CD4-positive, CD25-positive, alpha-beta regulatory T cell (primary cell): ENCODE measurements around the gene TDRD9. TPM values are rescaled to one million over a fixed set of nuclear protein-coding genes. Genes with fewer than 3 reads are reported as not detected.
A peak's percentile ranks its signal among the peaks of the same experiment; 100 is the strongest.

Source experiments
- ATAC-seq, 2 donors: fragments of 150-1000 bp; cut with Tn5 transposase; one replicate each; pipeline ENCODE4 v1.10.0; 2021; ENCODE audit warnings: low read depth in 2 of 2, moderate number of reproducible peaks in 2 of 2, moderate library complexity in 1 of 2
- DNase-seq, 3 donors: peaks; one replicate each; pipeline versions ENCODE4 v3.0.0 to v3.0.0-alpha.2; 2012 to 2022; ENCODE audit warnings: mixed read lengths in 1 of 3
- H3K27ac ChIP-seq: one replicate; pipeline ENCODE4 v1.7.0; 2013; ENCODE audit warnings: mild to moderate bottlenecking, low read length; ENCODE audit not compliant: insufficient read depth, poor library complexity, severe bottlenecking
- H3K27me3 ChIP-seq: one replicate; pipeline ENCODE4 v1.7.0; 2013; ENCODE audit warnings: low read length; ENCODE audit not compliant: control insufficient read depth, insufficient read depth
- H3K36me3 ChIP-seq: one replicate; pipeline ENCODE4 v1.7.0; 2013; ENCODE audit warnings: mild to moderate bottlenecking, low read length, moderate library complexity; ENCODE audit not compliant: control insufficient read depth, insufficient read depth
- H3K4me1 ChIP-seq: 2 replicates; pipeline ENCODE4 v1.7.0; 2013; ENCODE audit warnings: mild to moderate bottlenecking, low read length; ENCODE audit not compliant: insufficient read depth, control insufficient read depth, poor library complexity, severe bottlenecking
- H3K4me3 ChIP-seq: one replicate; pipeline ENCODE4 v1.7.0; 2013; ENCODE audit warnings: low read depth, mild to moderate bottlenecking, low read length, moderate library complexity
- H3K9me3 ChIP-seq, 2 experiments: 1 replicate in 1 of 2; 2 replicates in 1 of 2; pipeline ENCODE4 v1.7.0; 2013; ENCODE audit warnings: low read length in 2 of 2, mild to moderate bottlenecking in 1 of 2, moderate library complexity in 1 of 2; ENCODE audit not compliant: control insufficient read depth in 2 of 2
- H3K27ac Mint-ChIP-seq, 3 donors: one replicate each; pipeline ENCODE4 v1.8.0; 2020 to 2022; ENCODE audit warnings: mild to moderate bottlenecking in 3 of 3, mixed read lengths in 3 of 3, moderate library complexity in 2 of 3
- H3K27me3 Mint-ChIP-seq: one replicate; pipeline ENCODE4 v1.8.0; 2022; ENCODE audit warnings: mild to moderate bottlenecking, mixed read lengths
- H3K36me3 Mint-ChIP-seq: one replicate; pipeline ENCODE4 v1.8.0; 2020; ENCODE audit warnings: mixed read lengths
- H3K4me1 Mint-ChIP-seq, 4 donors: one replicate each; pipeline ENCODE4 v1.8.0; 2020 to 2022; ENCODE audit warnings: mixed read lengths in 4 of 4, mild to moderate bottlenecking in 1 of 4
- H3K4me3 Mint-ChIP-seq, 4 donors: one replicate each; pipeline ENCODE4 v1.8.0; 2020 to 2022; ENCODE audit warnings: mild to moderate bottlenecking in 4 of 4, mixed read lengths in 4 of 4, moderate library complexity in 3 of 4
- H3K9me3 Mint-ChIP-seq, 7 donors: one replicate each; pipeline ENCODE4 v1.8.0; 2020 to 2022; ENCODE audit warnings: mixed read lengths in 7 of 7, mild to moderate bottlenecking in 3 of 7, moderate library complexity in 2 of 7
- polyA plus RNA-seq, 4 donors: library from polyadenylated mRNA; unstranded; fragments of 300-500 nt; fragmentation: Illumina TruSeq; gene quantifications; one replicate each; pipeline ENCODE4 v1.2.3, GENCODE V29; 2021
- total RNA-seq: library from RNA; stranded (reverse); gene quantifications from one replicate; pipeline ENCODE4 v1.2.3, GENCODE V29; 2022

Gene TDRD9
- total and polyA plus RNA-seq, 5 donors from 2014 or later, result 0.11 to 0.37 (median 0.14) TPM; not detected in 2

DNA sequence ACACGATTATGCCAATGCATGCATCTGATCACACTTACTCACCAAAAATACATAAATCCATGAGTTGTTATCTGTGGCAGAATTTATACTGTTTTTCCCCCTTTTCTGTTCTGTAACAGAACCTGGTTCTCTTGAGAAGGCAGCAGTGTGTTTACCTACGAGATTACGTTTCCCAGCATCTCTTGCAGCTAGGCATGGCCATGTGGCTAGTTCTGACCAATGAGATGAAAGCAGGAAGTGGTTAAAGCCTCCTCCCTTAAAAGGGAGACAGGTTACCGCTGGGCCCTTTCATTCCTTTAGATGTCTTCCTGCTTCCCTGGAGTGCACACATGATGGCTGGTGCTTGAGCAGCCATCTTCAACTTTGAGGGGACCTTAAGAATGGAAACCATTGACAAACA lies 145.5 kb downstream of the TDRD9 start:
- no peak overlapping the region for H3K4me3 ChIP-seq
- peaks cover 11% of the 10 kb centered on the region for H3K4me1 ChIP-seq
- no peaks in the 10 kb centered on the region for H3K27me3 ChIP-seq
- ATAC-seq (no peak), DNase-seq (peak in 1 of 3 donors; percentile 13)
- Mint-ChIP-seq H3K27ac (peak overlapping the region in 1 of 3 donors; percentile 23), H3K9me3 (peaks cover 0 to 15% (median 3%) of the 10 kb centered on the region in 7 donors), H3K4me1 (peaks cover 5 to 32% (median 20%) of the 10 kb centered on the region in 4 donors), H3K27me3 (no peaks in the 10 kb centered on the region), H3K4me3 (no peak overlapping the region), H3K36me3 (no peaks in the 10 kb centered on the region)
- peaks cover 5 to 6% of the 10 kb centered on the region in 2 experiments for H3K9me3 ChIP-seq
- no peak overlapping the region for H3K27ac ChIP-seq
- H3K36me3 ChIP-seq, result no peaks in the 10 kb centered on the region

DNA sequence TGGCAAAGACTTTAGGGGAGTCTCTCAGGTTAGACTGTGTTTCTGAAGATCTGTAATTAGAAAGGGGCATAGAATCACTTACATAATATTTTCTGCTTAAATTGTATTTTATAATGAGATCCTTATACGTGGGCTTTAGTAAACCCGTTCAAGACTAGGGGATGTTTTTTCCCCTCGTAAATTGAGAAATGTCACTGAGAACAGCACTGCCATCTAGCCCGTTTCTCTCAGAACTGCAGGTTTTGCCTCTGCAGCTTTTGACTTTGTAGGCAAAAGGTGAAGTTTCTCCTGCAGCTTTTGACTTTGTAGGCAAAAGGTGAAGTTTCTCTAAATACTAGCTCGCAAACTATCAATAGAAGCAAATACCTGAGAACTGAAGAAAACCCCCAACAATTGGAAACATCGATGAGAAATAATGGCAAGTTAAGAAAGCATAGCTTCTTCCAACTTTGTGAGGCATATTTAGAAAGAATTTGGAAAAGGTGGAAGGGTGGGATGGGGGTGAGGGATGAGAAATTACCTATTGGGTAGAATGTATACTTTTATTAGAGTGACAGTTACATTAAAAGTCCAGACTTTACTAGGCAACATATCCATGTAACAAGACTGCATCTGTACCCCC lies 147.4 kb downstream of the TDRD9 start:
- Histone ChIP-seq H3K4me3 (no peak overlapping the region), H3K36me3 (no peaks in the 10 kb centered on the region), H3K9me3 (peaks cover 5 to 6% of the 10 kb centered on the region in 2 experiments), H3K27me3 (no peaks in the 10 kb centered on the region), H3K4me1 (peaks cover 11% of the 10 kb centered on the region), H3K27ac (no peak overlapping the region)
- Mint-ChIP-seq H3K4me1 (peaks cover 5 to 34% (median 21%) of the 10 kb centered on the region in 4 donors), H3K36me3 (no peaks in the 10 kb centered on the region), H3K27ac (peak overlapping the region; percentile 6 to 23 (median 18)), H3K4me3 (peak overlapping the region in 1 of 4 donors; percentile 88), H3K9me3 (peaks cover 0 to 15% (median 3%) of the 10 kb centered on the region in 7 donors), H3K27me3 (no peaks in the 10 kb centered on the region)
- ATAC-seq (no peak), DNase-seq (no peak)

DNA sequence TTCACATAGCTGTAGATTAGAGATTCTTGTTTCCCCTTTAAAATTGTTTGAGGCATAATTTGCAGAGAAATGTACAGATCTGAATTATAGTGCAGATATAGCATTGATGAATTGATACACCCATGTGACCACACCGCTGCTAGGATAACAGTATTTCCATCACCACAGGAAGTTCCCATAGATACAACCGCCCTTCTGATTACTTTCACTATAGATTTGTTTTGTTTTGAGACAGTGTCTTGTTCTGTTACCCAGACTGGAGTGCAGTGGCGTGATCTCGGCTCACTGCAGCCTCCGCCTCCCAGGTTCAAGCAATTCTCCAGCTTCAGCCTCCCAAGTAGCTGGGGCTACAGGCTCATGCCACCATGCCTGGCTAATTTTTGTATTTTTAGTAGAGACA lies 148.5 kb downstream of the TDRD9 start:
- Mint-ChIP-seq H3K4me3 (peak overlapping the region in 3 of 4 donors; percentile 13 to 37 (median 18)), H3K27ac (no peak overlapping the region), H3K27me3 (no peaks in the 10 kb centered on the region), H3K4me1 (peaks cover 5 to 34% (median 21%) of the 10 kb centered on the region in 4 donors), H3K36me3 (no peaks in the 10 kb centered on the region), H3K9me3 (peaks cover 0 to 15% (median 3%) of the 10 kb centered on the region in 7 donors)
- Histone ChIP-seq H3K27ac (no peak overlapping the region), H3K4me1 (peaks cover 11% of the 10 kb centered on the region), H3K36me3 (no peaks in the 10 kb centered on the region), H3K27me3 (no peaks in the 10 kb centered on the region), H3K4me3 (peak overlapping the region; percentile 26), H3K9me3 (peaks cover 5 to 6% of the 10 kb centered on the region in 2 experiments)
- ATAC-seq (peak; percentile 46 to 57), DNase-seq (peak in 2 of 3 donors; percentile 25 to 36)

DNA sequence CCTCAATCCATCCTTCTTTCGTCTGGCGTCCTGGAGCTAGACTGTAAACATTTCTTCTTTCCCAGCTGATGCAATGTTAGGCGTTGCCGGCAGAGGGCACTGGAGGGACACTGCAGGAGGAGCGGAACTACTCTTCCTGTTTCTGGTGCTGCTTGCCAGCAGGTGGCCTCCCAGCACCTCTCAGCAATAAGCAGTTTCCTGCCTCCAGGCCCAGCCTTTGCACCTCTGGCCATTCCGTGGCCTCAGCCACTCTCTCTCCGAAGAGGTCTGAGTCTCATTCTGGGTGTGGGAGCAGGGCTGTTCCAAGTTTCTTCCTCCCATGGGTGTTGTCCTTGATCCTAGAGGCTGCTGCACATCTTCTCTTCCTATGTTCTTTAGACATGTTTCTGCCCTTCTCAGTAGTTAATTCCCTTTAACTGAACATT lies 149.8 kb downstream of the TDRD9 start:
- Mint-ChIP-seq H3K27me3 (no peaks in the 10 kb centered on the region), H3K4me1 (peaks cover 5 to 34% (median 21%) of the 10 kb centered on the region in 4 donors), H3K4me3 (peak overlapping the region in 3 of 4 donors; percentile 7 to 50 (median 32)), H3K36me3 (no peaks in the 10 kb centered on the region), H3K27ac (peak overlapping the region; percentile 66 to 84 (median 70)), H3K9me3 (peaks cover 0 to 9% (median 3%) of the 10 kb centered on the region in 7 donors)
- Histone ChIP-seq H3K9me3 (peaks cover 5 to 6% of the 10 kb centered on the region in 2 experiments), H3K27me3 (no peaks in the 10 kb centered on the region), H3K27ac (no peak overlapping the region), H3K4me3 (peak overlapping the region; percentile 47), H3K4me1 (peaks cover 11% of the 10 kb centered on the region), H3K36me3 (no peaks in the 10 kb centered on the region)
- peak; percentile 71 to 89 (median 84) for DNase-seq
- peak; percentile 94 to 96 for ATAC-seq

DNA sequence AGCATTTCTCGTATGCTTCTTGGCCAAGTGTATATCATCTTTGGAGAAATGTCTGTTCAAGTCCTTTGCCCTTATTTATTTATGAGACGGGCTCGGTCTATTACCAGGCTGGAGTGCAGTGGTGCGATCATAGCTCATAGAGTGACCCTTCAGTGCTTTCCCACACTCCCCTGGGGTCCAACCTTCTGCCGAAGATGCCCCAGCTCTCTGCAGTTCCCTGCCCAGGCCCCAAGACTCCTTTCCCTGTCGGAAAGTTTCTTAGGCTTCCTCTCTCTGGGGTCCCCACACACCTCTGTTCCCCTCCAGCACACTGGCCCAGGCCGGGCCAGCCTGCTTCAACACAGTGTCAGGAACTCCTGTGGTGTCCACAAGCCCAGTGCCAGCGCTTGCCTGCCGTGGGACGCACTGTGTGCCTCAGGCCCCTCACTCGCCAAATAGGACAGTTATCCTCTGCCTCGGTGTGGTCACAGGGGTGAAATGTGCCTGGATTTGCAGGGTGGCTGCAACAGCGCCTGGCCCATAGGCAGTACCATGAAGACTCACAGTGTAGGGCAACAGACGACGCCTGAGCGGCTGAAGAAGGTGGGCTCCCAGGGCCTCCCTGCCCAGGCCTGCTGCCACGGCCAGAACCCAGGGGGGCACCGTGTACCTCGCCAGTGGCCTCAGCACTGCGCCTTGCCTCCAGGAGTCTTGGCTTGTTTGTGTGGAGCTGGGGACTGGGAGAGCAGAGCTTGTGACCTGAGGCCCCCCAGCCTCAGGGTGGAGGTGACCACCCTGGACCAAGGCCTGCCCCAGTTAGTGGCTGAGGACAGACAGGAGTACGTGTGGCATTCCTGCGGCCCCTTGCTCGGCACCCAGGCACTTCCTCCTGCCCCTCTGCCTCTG lies 152.4 kb downstream of the TDRD9 start:
- no peak for DNase-seq
- Histone ChIP-seq H3K36me3 (no peaks in the 10 kb centered on the region), H3K9me3 (no peaks in the 10 kb centered on the region), H3K4me3 (no peak overlapping the region), H3K4me1 (peaks cover 13% of the 10 kb centered on the region), H3K27me3 (no peaks in the 10 kb centered on the region), H3K27ac (no peak overlapping the region)
- H3K4me3 Mint-ChIP-seq, result no peak overlapping the region
- no peaks in the 10 kb centered on the region for H3K27me3 Mint-ChIP-seq
- H3K27ac Mint-ChIP-seq, result no peak overlapping the region
- H3K4me1 Mint-ChIP-seq, result peaks cover 5 to 33% (median 19%) of the 10 kb centered on the region in 4 donors
- ATAC-seq, result no peak
- H3K9me3 Mint-ChIP-seq, result peaks cover 0 to 1% (median 0%) of the 10 kb centered on the region in 7 donors
- H3K36me3 Mint-ChIP-seq, result no peaks in the 10 kb centered on the region

DNA sequence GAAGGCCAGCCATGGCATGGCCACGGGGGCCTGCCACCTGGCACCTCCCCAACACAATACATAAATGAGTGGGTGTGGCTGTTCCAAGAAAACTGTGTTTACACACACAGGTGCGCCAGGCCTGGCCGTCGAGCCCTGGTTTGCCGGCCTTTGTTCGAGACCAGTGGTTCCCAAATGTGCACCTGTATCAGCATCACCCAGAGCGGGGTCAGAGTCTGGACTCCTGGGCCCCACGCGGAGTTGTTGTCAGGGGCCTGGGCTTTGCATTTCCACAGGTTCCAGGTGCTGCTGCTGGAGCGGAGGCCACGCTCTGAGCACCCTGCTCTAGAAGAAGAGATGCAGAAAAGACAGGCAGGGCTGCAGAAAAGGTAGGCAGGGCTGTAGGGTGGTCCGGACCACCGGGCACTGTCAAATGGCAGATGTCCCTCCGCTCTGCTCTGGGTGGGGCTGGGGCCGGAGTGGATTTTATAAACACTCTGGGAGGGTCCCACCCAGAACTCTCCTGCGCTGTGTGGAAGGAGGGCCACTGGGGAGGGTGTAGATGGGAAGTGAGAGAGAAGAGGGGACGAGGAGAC lies 153.1 kb downstream of the TDRD9 start:
- no peak overlapping the region for H3K27ac ChIP-seq
- no peaks in the 10 kb centered on the region for H3K27me3 ChIP-seq
- Mint-ChIP-seq H3K9me3 (peaks cover 0 to 1% (median 0%) of the 10 kb centered on the region in 7 donors), H3K27ac (no peak overlapping the region), H3K4me1 (peaks cover 5 to 29% (median 16%) of the 10 kb centered on the region in 4 donors), H3K4me3 (no peak overlapping the region), H3K36me3 (no peaks in the 10 kb centered on the region), H3K27me3 (no peaks in the 10 kb centered on the region)
- no peaks in the 10 kb centered on the region for H3K9me3 ChIP-seq
- H3K36me3 ChIP-seq, result no peaks in the 10 kb centered on the region
- DNase-seq, result no peak
- no peak overlapping the region for H3K4me3 ChIP-seq
- H3K4me1 ChIP-seq, result peaks cover 17% of the 10 kb centered on the region
- ATAC-seq, result no peak

DNA sequence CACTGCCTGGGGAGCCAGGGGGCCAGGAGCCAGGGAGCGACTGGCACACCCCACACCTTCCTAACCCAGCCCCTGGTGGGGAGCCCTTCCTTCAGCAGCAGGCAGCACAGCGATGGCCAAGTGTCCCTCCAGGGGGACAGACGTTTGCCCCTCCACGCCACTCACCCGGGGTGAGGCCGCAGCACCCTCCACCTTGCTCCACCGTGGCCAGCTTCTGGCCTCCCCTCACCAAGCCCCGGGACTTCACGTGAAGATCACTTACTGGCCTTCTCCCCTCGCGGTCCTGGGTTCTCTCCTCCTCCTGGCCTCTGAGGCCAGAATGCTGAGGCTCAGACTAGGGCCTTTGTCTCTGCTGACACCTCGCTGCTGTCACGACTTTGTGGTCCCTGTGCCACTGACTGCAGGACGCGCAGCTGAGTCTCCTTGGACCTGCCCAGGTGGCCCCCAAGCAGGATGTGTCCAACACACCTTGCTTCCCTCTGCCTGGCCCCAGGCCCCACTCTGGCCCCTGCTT lies 153.8 kb downstream of the TDRD9 start:
- no peak overlapping the region for H3K4me3 ChIP-seq
- H3K27me3 Mint-ChIP-seq, result peaks cover 2% of the 10 kb centered on the region
- H3K4me3 Mint-ChIP-seq, result no peak overlapping the region
- H3K27ac Mint-ChIP-seq, result no peak overlapping the region
- H3K9me3 ChIP-seq, result no peaks in the 10 kb centered on the region
- DNase-seq, result no peak
- no peaks in the 10 kb centered on the region for H3K36me3 Mint-ChIP-seq
- peaks cover 0 to 1% (median 0%) of the 10 kb centered on the region in 7 donors for H3K9me3 Mint-ChIP-seq
- no peak for ATAC-seq
- no peaks in the 10 kb centered on the region for H3K27me3 ChIP-seq
- H3K27ac ChIP-seq, result no peak overlapping the region
- no peaks in the 10 kb centered on the region for H3K36me3 ChIP-seq
- peaks cover 4 to 24% (median 10%) of the 10 kb centered on the region in 4 donors for H3K4me1 Mint-ChIP-seq
- peaks cover 17% of the 10 kb centered on the region for H3K4me1 ChIP-seq
